ENCODE measurements around the gene TCP11L1.
"Not testable (repeated sequence)": the region's sequence is repeated elsewhere in the genome, so short reads cannot be mapped to it uniquely, and the experiment has no call there.

Gene TCP11L1

GRCh38 chr11:33039274-33040032 is at the start of gene TCP11L1:
Gene TCP11L1 (plus strand): TSS chr11:33039572. CDS start chr11:33043774, 4,202 bp downstream.
- peak; percentile 85 for DNase-seq (ENCODE audit: low read depth)

GRCh38 chr11:32990481-32990880 is 48.9 kb upstream of the TCP11L1 start:
- no peak for DNase-seq (ENCODE audit: low read depth)

- DNase-seq (ENCODE audit: low read depth) = no peak
Measured at GRCh38 chr11:32991427-32991826, 47.9 kb upstream of the TCP11L1 start.

GRCh38 chr11:32991898-32992297 is 47.5 kb upstream of the TCP11L1 start:
- DNase-seq (ENCODE audit: low read depth) = no peak

- DNase-seq (ENCODE audit: low read depth) = peak; percentile 75
Measured at GRCh38 chr11:33000181-33000580, 39.2 kb upstream of the TCP11L1 start.

GRCh38 chr11:33001281-33001680 is 38.1 kb upstream of the TCP11L1 start:
- no peak for DNase-seq (ENCODE audit: low read depth)

- no peak for DNase-seq (ENCODE audit: low read depth)
Measured at GRCh38 chr11:33001751-33002542, 37.4 kb upstream of the TCP11L1 start.

- no peak for DNase-seq (ENCODE audit: low read depth)
Measured at GRCh38 chr11:33005175-33005574, 34.2 kb upstream of the TCP11L1 start.

- no peak for DNase-seq (ENCODE audit: low read depth)
Measured at GRCh38 chr11:33006010-33006409, 33.4 kb upstream of the TCP11L1 start.

- DNase-seq (ENCODE audit: low read depth) = no peak
Measured at GRCh38 chr11:33013755-33014154, 25.6 kb upstream of the TCP11L1 start.

- peak; percentile 76 for DNase-seq (ENCODE audit: low read depth)
Measured at GRCh38 chr11:33015621-33016551, 23.5 kb upstream of the TCP11L1 start, which contains the start of gene DEPDC7. Gene DEPDC7 (plus strand): TSS chr11:33015878. CDS start chr11:33015956, 78 bp downstream.

- no peak for DNase-seq (ENCODE audit: low read depth)
Measured at GRCh38 chr11:33016654-33017053, 22.7 kb upstream of the TCP11L1 start.

GRCh38 chr11:33017478-33017877 is 21.9 kb upstream of the TCP11L1 start:
- no peak for DNase-seq (ENCODE audit: low read depth)

- DNase-seq (ENCODE audit: low read depth) = no peak
Measured at GRCh38 chr11:33017965-33018364, 21.4 kb upstream of the TCP11L1 start.

GRCh38 chr11:33018840-33019239 is 20.5 kb upstream of the TCP11L1 start:
- no peak for DNase-seq (ENCODE audit: low read depth)

GRCh38 chr11:33021501-33021900 is 17.9 kb upstream of the TCP11L1 start:
- DNase-seq (ENCODE audit: low read depth) = no peak

GRCh38 chr11:33021937-33022336 is 17.4 kb upstream of the TCP11L1 start:
- no peak for DNase-seq (ENCODE audit: low read depth)

GRCh38 chr11:33025339-33025722 is 14.0 kb upstream of the TCP11L1 start:
- DNase-seq (ENCODE audit: low read depth) = no peak

- DNase-seq (ENCODE audit: low read depth) = no peak
Measured at GRCh38 chr11:33027233-33027632, 12.1 kb upstream of the TCP11L1 start.

GRCh38 chr11:33027846-33028536 is 11.4 kb upstream of the TCP11L1 start:
- DNase-seq (ENCODE audit: low read depth) = no peak

GRCh38 chr11:33028537-33028914 is 10.8 kb upstream of the TCP11L1 start:
- DNase-seq (ENCODE audit: low read depth) = no peak

GRCh38 chr11:33029218-33029617 is 10.2 kb upstream of the TCP11L1 start:
- DNase-seq (ENCODE audit: low read depth) = not testable (repeated sequence)
